ENCODE data around the gene THADA. TPM values are rescaled to one million over a fixed set of nuclear protein-coding genes. Genes with fewer than 3 reads are reported as not detected.

THADA gene
- total and polyA plus RNA-seq, 2 donors (not counting 3 experiments of a cell fraction or from before 2014, with no cell fraction given) = 22.6 to 25.3 TPM

- Histone ChIP-seq H3K27me3 (ENCODE audit: control insufficient read depth in 2 of 2, insufficient read depth in 2 of 2, low read length in 2 of 2) (no peaks in the 10 kb centered on the region), H3K9ac (replicated peaks; ENCODE audit: extremely low read depth, insufficient read depth, low read length) (no peak overlapping the region), H3K27ac (ENCODE audit: insufficient read depth, low read depth, low read length) (no peak overlapping the region), H3K4me3 (replicated peaks in 1 of 3; ENCODE audit: insufficient read depth in 1 of 3, low read depth in 1 of 3, low read length in 3 of 3) (no peak overlapping the region), H3K36me3 (ENCODE audit: control insufficient read depth in 2 of 2, extremely low read depth in 1 of 2, insufficient read depth in 2 of 2, low read length in 2 of 2) (peaks cover 3 to 7% of the 10 kb centered on the region in 2 experiments), H3K9me3 (replicated peaks; ENCODE audit: control insufficient read depth, insufficient read depth, low read length) (no peaks in the 10 kb centered on the region), H2AFZ (ENCODE audit: low read depth, low read length) (no peak overlapping the region), H3K4me1 (ENCODE audit: control insufficient read depth, extremely low read depth, insufficient read depth, low read length) (no peaks in the 10 kb centered on the region), H3K9me1 (replicated peaks; ENCODE audit: control insufficient read depth, extremely low read depth, insufficient read depth, low read length) (no peaks in the 10 kb centered on the region), H4K20me1 (replicated peaks; ENCODE audit: control insufficient read depth, extremely low read depth, insufficient read depth, low read length) (no peaks in the 10 kb centered on the region), H3K79me2 (ENCODE audit: control insufficient read depth, insufficient read depth, low read length) (no peaks in the 10 kb centered on the region), H3K4me2 (ENCODE audit: insufficient read depth, low read length) (no peak overlapping the region)
- dilution Hi-C loops (cut with MboI; ENCODE audit: extremely low pct_ligation_motif_present, low sequenced_read_pairs) (no loop called here), intact Hi-C loops (cut with micrococcal nuclease) (no loop called here)
- BruUV-seq (replicated peaks) = no TSS peak
- no peak for DNase-seq (ENCODE audit: low read depth, low spot score)
- ChIA-PET POLR2A (no interaction called here), CTCF (interaction anchor here (1.0 to 1.2 kb wide), 3 partner anchors 14 to 875 kb away, joined by 3 to 5 read pairs (median 3); no protein-coding TSS in a partner anchor)
- FAIRE-seq = no peak
- no peak for TF ChIP-seq GATA2 (IDR thresholded peaks at IDR 0.05; ENCODE audit: insufficient read depth, insufficient read length, low read depth, low read length)
- TF ChIP-seq MYC (IDR thresholded peaks at IDR 0.05; ENCODE audit: low read depth, low read length) = no peak
- no peak for TF ChIP-seq POLR2AphosphoS5 (IDR thresholded peaks at IDR 0.05; ENCODE audit: insufficient read depth, low read depth, low read length)
- TF ChIP-seq FOS (IDR thresholded peaks at IDR 0.05; ENCODE audit: borderline replicate concordance, insufficient read depth, low read length) = no peak
- TF ChIP-seq EZH2 (IDR thresholded peaks at IDR 0.05; ENCODE audit: borderline replicate concordance, low read depth, low read length, severe bottlenecking) = no peak
- TF ChIP-seq JUN (IDR thresholded peaks at IDR 0.05; ENCODE audit: borderline replicate concordance, insufficient read depth, insufficient read length, low read depth) = no peak
- TF ChIP-seq CTCF (IDR thresholded peaks at IDR 0.05; ENCODE audit: extremely low read depth in 1 of 2, insufficient read depth in 1 of 2, low read depth in 1 of 2, low read length in 2 of 2) = no peak
- TF ChIP-seq POLR2A (IDR thresholded peaks at IDR 0.05; ENCODE audit: low read depth, low read length) = no peak
- TF ChIP-seq MAX (IDR thresholded peaks at IDR 0.05; ENCODE audit: insufficient read depth, insufficient read length) = no peak
Measured at GRCh38 chr2:43559391-43560230, 36.2 kb downstream of the THADA start.

All from endothelial cell of umbilical vein (primary cell).